Measurements from ENCODE around the gene PCDH19.

The PCDH19 gene

DNA sequence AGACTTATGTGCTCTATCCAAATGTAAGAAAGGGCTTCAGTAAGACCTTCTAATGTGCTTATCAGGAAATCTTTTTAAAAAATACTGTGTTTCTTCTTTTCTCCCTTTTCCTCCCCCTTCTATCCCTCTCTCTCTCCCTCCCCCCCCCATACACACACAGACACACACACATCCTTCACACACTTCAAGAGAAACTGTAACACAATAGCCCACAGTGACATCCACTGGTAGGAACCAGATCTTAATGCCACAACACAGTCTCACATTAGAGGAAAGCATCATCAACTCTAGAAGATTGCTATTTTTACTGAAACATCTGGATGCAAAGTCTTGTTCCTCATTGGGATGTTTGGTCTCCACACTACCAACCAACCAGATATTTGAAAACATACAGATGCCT, 4.6 kb downstream of the PCDH19 start:
- DNase-seq (ENCODE audit: low read depth): no peak

DNA sequence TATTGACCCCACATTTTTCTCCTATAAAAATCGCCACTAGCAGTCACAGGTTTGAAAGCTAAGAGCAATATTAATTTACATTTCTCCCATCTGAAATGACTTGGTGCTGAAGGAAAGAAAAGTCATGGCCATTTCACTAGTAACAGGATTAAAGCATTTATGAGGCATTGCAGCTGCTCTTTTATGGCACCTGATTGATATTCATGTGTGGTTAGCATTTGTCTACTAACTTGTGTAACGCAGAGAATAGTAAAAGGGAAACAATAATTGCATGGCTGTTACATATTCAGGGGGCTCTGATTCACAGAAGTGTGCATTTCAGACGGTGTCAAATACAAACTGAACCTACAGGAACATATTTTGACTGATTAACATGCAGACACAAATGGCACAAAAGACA, 5.2 kb downstream of the PCDH19 start:
- no peak for DNase-seq (ENCODE audit: low read depth)

DNA sequence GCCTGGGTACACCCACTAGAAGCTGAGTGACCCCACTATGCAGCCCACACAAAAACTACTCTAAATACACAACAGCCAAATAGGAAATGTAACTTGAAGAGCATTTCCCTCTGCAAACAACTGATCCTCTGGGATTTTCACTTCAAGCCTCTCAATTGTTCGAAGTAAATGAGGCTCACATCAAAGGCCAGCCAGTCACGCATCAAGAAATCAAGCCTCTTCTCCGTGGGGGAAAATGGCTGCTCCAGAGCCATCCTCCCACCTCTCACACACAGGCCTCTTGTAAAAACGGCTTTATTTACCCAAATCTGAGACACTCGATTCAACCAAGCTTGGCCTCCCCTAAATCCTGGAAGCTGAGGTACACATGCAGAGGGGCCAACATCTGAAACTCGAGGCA, 14.3 kb downstream of the PCDH19 start:
- DNase-seq (ENCODE audit: low read depth): no peak

GRCh38 chrX:100381619-100382018, 28.5 kb downstream of the PCDH19 start:
- DNase-seq (ENCODE audit: low read depth): no peak

- DNase-seq (ENCODE audit: low read depth): no peak
These were observed 30.6 kb downstream of the PCDH19 start for GRCh38 chrX:100379388-100379986.

DNA sequence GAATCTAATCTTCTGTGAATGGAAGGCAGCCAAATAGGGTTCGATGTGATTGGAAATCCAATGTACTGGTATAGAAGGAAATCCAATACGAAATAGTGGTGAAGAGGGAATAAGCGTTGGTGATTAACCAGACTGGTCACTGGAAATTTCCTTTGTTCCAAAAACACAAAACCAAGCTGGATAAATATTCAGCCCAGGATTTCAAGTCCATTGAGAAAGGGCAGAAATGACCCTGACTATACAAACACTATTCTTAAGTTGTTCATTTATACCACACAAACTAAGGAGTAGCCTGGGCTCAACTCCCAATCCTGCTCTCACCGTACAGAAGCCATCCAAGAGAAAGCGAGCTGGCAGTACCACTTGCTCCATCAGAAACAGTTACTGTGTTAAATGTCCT, 32.2 kb downstream of the PCDH19 start:
- DNase-seq (ENCODE audit: low read depth): no peak

DNA sequence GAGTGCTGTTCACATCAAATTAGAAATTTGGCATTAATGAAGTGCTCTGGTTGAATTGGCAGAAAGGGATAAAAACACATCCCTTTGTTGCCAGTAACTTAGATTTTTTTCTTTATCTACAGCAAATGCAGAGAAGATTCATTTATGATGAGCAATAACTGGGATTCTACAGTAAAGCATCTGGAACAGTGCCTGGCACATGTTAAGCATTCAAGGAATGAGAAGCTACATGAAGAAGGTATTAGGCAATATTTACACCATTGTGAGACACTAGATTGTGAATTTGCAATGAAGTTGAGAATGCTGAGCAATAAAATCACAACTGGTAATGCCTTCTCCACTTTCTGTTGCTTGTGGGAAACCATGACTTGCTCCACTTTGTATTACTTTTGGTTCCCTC, 33.5 kb downstream of the PCDH19 start:
- DNase-seq (ENCODE audit: low read depth): no peak

DNA sequence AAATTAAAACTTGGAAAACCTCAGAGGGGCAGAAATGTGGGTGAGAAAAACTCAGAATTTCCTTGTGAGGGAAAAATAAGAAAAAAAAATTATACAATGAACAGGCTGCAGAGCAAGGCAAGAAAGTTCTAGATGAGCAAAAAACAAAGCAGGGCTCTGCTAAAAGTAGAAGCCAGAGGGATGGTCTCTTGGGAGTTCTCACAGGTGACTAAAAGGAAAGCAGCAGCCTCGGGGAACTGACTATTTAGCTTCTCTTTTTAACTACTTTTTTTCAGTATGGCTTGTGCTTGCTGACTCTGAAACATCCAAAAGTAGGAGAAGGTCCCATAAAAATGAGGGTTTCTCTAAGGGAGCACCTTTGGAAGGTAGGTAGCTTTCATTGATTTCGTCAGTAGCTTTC, 36.4 kb downstream of the PCDH19 start:
- no peak for DNase-seq (ENCODE audit: low read depth)

DNA sequence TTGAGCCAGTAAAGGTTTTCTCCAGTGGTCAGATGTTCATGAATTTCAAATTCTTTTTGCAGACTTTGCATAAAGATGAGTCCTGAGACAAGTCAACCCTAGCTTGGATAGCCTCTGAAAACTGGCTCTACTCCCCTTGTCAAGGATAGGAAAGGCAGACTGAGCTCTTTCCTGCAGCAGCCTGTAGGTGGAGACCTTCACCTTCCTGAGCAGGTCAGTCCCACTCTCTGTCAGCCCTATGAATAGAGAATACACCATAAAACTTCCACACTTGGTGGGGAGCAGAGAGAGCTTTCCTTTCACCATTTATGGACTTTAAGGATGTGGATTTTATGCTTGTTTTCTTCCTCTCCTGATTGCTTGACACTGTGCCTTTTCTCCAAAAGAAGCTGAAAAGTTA, 41.9 kb downstream of the PCDH19 start:
- no peak for DNase-seq (ENCODE audit: low read depth)

DNA sequence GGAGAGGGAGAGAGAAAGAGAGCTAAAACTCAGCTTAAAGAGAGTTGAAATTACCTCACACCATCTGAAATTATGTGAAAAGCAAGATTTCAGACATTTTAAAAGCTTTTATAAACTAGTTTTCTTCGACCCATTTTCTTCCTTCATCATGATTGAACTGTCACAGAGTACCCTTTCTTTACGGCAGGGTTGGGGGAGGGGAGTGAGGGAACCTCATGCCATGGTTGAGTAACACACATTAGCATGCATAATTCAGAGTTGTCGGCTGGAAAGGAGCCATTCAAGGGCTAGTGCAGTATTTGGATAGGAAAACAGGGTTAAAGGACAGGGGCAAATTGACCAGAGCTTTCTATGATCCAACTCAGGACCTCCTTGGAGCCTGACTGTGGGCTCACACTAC, 46.2 kb downstream of the PCDH19 start:
- no peak for DNase-seq (ENCODE audit: low read depth)

DNA sequence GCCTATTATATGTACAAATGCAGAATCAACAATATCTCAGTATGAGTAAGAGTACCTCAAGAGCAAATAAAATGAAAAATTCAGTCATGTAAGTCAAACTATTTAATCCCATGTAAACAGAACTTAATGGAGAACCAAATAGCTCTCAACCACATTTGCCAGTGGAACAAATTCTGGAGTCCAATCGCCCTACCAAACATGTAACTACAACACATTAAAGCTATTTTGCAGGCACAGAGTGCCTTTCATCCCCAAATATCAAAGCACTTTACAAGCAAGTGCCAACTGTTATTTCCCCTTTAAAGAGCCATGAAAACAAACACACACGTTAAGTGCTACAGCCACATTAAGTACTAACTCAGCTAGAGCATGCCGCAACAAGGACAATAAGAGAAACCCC, 51.3 kb downstream of the PCDH19 start:
- DNase-seq (ENCODE audit: low read depth): no peak

DNA sequence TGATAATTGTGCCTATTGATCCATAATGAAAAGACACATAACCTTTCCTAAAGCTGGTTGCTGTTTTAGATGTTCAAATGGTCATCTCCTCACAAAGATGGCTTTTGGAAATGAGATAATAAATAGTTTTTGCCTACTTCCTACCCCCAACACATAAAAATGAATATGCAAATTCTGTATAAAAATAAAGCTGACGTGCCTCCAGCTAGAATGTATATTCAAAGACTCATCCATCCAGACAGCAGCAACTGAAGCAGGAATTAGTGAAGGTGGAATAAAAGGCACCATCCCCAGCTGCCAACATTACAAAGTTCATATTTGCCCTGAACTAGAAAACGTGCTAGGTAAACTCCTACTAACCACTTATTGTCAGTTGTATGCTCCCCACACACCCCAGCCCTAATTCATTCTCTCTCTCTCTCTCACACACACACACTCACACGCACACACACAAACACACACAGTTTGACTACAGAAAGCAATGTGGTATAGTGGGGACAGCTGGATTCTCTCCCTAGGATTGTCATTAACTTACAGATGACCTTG, 53.6 kb downstream of the PCDH19 start:
- no peak for DNase-seq (ENCODE audit: low read depth)

DNA sequence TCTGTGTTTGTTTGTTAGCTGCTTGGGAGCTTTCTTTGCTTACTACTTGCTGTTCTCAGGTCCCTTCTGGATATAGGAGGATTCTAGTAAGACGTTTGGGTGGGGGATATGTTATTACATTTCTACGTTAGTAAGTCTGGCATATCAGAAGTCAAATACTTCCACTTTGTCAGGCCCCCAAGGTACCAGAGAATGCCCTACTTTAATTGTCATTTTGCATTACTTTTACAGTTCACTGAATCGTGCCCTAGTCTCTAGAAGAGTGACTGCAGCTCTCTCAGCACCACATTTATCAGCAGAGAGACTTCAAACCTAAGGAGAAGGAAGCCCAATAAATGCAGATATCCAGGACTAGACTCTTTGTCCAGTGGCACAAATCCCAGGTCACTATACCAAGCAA, 54.4 kb downstream of the PCDH19 start:
- no peak for DNase-seq (ENCODE audit: low read depth)

- no peak for DNase-seq (ENCODE audit: low read depth)
These were observed 56.7 kb downstream of the PCDH19 start for GRCh38 chrX:100353326-100353725.

GRCh38 chrX:100350704-100351489, 59.2 kb downstream of the PCDH19 start:
- DNase-seq (ENCODE audit: low read depth): no peak

GRCh38 chrX:100349391-100349790, 60.7 kb downstream of the PCDH19 start:
- no peak for DNase-seq (ENCODE audit: low read depth)

DNA sequence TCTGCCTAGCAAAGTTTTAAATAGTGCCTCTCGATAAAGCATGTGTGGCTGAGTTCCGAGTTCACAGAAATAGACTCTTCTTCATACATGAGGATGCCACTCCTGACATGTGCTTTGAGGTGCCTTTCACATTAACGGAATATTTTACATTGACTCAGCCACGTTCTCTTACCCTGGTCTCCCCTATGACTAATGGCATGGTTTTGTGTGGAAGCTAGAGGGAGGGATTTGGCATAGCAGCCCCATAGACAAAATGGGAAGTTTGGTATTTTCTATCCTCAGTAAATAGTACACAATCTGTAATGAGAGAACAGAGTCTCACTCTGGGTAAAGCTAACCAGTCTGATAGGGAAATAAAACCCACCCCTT, 68.9 kb downstream of the PCDH19 start:
- DNase-seq (ENCODE audit: low read depth): no peak

DNA sequence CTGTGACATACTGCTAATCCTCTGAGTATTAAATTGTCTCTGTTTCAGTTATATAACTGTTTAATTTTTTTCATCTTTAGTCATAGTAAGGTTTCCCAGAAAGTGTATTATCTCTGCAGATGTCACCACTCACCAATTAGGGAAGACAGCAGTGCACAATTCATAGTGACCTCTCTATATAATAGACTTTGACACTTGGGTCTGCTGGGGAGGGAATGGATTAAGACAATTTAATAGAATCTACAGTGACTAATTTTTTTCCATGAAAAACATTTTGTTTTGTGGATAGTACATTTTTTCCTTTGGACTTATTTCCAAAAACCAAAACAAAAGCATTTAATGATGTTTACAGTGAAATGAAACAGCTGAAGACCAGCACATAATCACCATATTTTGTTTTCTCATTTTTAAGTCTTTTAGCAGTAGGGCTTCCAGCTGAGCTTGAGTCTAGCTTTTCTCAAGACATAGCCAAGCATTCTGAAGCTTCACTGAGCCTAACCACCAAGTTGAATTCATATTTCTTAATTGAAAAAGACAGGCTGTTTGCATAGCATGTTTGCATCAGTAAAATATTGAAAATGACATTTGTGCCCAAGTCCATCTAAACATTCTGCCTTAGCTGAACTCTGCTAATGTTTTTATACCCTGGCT, 69.5 kb downstream of the PCDH19 start:
- no peak for DNase-seq (ENCODE audit: low read depth)

GRCh38 chrX:100328351-100328750, 81.7 kb downstream of the PCDH19 start:
- no peak for DNase-seq (ENCODE audit: low read depth)

GRCh38 chrX:100319716-100320115, 90.4 kb downstream of the PCDH19 start:
- DNase-seq (ENCODE audit: low read depth): no peak

DNA sequence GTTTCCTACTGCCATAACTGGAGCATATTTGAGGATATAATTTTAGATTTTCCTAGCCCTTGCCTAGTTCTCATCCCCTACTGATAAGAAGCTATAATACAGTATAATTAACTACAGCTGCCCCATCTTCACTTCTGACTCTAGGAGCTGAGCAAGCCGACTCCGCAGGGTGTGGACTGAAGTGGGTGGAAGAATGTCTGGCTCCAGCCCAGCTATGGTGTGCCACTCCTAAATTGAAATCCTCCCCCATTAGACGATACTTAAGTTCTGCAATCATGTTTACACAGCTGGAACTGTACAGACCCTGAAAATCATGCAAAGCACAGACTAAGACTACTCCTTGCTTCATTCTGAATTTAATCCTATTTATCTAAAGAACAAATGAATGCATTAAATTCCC, 93.1 kb downstream of the PCDH19 start:
- no peak for DNase-seq (ENCODE audit: low read depth)

DNA sequence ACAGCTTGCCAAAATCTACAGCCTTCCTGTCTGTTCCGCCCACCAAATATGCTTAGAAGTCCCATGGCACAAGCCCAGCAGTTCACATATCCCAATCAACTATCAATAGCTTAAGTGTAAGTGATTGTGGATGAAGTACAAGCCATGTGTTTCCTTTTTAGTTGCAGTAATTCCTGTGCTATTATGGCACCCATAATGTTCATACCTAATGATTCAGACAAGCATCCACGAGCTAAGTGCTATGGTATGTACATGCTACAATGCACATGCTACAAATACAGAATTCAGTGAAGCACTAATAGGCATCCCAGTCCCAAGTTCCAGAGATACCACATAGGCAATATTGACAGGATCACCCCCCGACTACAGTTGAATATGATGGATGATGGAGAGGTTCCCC, 94.5 kb downstream of the PCDH19 start:
- DNase-seq (ENCODE audit: low read depth): no peak

DNA sequence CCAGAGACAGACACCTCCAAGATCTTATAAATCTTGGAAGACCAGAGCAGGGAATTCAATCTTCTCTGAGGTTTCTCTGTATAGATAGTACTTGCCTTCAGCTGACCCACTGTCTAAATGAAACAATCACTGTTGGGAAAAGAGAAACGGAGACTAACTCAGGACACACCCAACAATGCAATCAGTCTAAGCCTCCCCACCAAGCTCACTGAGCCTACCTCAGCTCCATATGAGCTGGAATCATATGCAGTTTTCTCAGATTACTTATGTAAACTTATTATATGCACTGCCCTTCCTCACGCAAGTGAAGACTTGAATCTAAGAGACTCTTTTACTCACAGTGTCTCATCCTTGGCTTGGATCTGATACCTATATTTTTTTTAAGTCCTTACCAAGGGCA, 110.5 kb downstream of the PCDH19 start:
- DNase-seq (ENCODE audit: low read depth): no peak
